ENCODE data around the gene SMU1. TPM values are rescaled to one million over a fixed set of nuclear protein-coding genes. Genes with fewer than 3 reads are reported as not detected.

Gene SMU1
- total and polyA plus RNA-seq, 2 of the 13 experiments (the other 11 are each of a cell fraction or from before 2014, with no cell fraction given): 12.9 to 36.6 TPM

DNA sequence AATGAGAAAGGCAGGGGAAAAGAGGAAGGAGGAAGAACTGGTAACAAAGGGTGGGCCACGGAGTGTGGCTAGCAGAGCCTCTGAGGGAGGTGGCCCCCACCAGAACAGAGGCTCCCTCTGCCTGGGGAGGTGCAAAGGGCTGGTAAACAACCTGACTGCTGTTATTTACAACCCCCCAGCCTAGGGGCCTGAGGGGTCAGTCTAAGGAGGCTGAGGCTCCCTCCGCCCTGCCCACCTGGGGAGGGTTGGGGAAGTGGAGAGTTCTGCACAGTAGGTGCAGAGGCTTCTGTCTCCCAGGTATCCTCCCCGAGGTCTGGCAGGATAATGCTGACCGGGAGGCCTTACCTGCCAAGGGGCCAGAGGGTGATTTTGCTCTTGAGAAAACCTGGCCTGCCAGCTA, 35.6 kb upstream of the SMU1 start:
- Histone ChIP-seq H3K36me3 (replicated peaks in 1 of 2; ENCODE audit: control insufficient read depth in 1 of 2, insufficient read depth in 2 of 2, low read length in 2 of 2) (peaks cover 18 to 30% of the 10 kb centered on the region in 2 experiments), H4K20me1 (ENCODE audit: insufficient read depth, low read length) (no peaks in the 10 kb centered on the region), H3K9me3 (ENCODE audit: low read length) (no peaks in the 10 kb centered on the region), H3K4me1 (ENCODE audit: insufficient read depth, low read length) (peaks cover 6% of the 10 kb centered on the region; the same call in 1 of the 2 replicates), H2AFZ (ENCODE audit: low read length) (no peak overlapping the region), H3K4me3 (replicated peaks in 1 of 3; ENCODE audit: insufficient read depth in 1 of 3, low read depth in 2 of 3, low read length in 3 of 3) (no peak overlapping the region), H3K4me2 (ENCODE audit: low read depth, low read length) (no peak overlapping the region), H3K27me3 (ENCODE audit: control insufficient read depth in 1 of 2, insufficient read depth in 2 of 2, low read length in 2 of 2) (no peaks in the 10 kb centered on the region), H3K27ac (ENCODE audit: extremely low read length, insufficient read depth, low read length) (no peak overlapping the region), H3K79me2 (ENCODE audit: insufficient read depth, low read length) (no peaks in the 10 kb centered on the region), H3K9ac (ENCODE audit: insufficient read depth, low read depth, low read length) (no peak overlapping the region)
- TF ChIP-seq PRMT3 (CRISPR knock-in tag; IDR thresholded peaks at IDR 0.05; ENCODE audit: borderline replicate concordance, low read depth) (no peak), NPAS2 (CRISPR knock-in tag; IDR thresholded peaks at IDR 0.05; ENCODE audit: borderline replicate concordance) (no peak), ZFP36 (IDR thresholded peaks at IDR 0.05; ENCODE audit: borderline replicate concordance, low read depth, low read length, partially characterized antibody) (no peak), ZZZ3 (CRISPR knock-in tag; IDR thresholded peaks at IDR 0.05; ENCODE audit: borderline replicate concordance) (no peak)
- intact Hi-C loops (cut with micrococcal nuclease; ENCODE audit: unreplicated experiment) (no loop called here), in situ Hi-C loops (cut with HindIII; ENCODE audit: extremely low pct_ligation_motif_present, low pct_unique_long_range_greater_than_20kb) (no loop called here)
- ChIA-PET POLR2A (no interaction called here), CTCF (ENCODE audit: low intra/inter-chr PET ratio, low total read pairs) (no interaction called here)
- BruUV-seq (replicated peaks): no TSS peak
- WGBS (ENCODE audit: low lambda C conversion rate): 97% methylated on average over 4 of the region's 4 CpGs
- DNase-seq (ENCODE audit: low spot score) (no peak), FAIRE-seq (no peak), ATAC-seq (no peak)

DNA sequence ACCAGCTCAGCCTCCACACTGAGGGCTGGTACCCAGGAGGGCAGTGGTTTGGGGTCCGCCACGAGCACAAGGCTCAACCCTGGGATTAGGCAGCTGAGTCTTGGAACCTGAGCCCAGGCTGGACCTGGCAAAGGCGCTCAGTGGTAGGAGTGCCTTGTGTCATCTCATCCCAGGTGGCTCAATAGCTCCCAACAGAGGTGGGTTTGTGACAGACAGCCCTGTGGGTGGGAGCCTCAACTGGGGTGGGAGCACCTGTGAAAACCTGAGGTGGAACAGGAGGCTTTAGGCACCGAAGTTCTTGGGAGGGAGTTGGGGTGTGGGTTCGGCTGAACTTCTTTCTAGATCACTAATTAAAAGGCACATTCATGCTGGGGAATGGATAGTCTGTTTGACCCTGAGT, 35.2 kb upstream of the SMU1 start:
- H3K36me3 ChIP-seq (replicated peaks in 1 of 2; ENCODE audit: control insufficient read depth in 1 of 2, insufficient read depth in 2 of 2, low read length in 2 of 2): peaks cover 18 to 30% of the 10 kb centered on the region in 2 experiments
- FAIRE-seq: no peak

More for the DNA sequence above, 35.2 kb upstream of the SMU1 start:
- 94% methylated on average over 4 of the region's 5 CpGs for WGBS (ENCODE audit: low lambda C conversion rate)
- no TSS peak for BruUV-seq (replicated peaks)
- no peak overlapping the region for H3K27ac ChIP-seq (ENCODE audit: extremely low read length, insufficient read depth, low read length)
- H3K9me3 ChIP-seq (ENCODE audit: low read length): no peaks in the 10 kb centered on the region
- peaks cover 11% of the 10 kb centered on the region; the same call in 1 of the 2 replicates for H3K4me1 ChIP-seq (ENCODE audit: insufficient read depth, low read length)
- ChIA-PET POLR2A (no interaction called here), CTCF (ENCODE audit: low intra/inter-chr PET ratio, low total read pairs) (no interaction called here)
- in situ Hi-C loops (cut with HindIII; ENCODE audit: extremely low pct_ligation_motif_present, low pct_unique_long_range_greater_than_20kb) (no loop called here), intact Hi-C loops (cut with micrococcal nuclease; ENCODE audit: unreplicated experiment) (no loop called here)
- TF ChIP-seq MYC (CRISPR knock-in tag; IDR thresholded peaks at IDR 0.05; ENCODE audit: borderline replicate concordance) (no peak), RBM22 (optimal IDR thresholded peaks at IDR 0.05; ENCODE audit: low read length) (peak; percentile 25)
- H3K4me2 ChIP-seq (ENCODE audit: low read depth, low read length): no peak overlapping the region
- DNase-seq (ENCODE audit: low spot score) (no peak), ATAC-seq (no peak)
- H2AFZ ChIP-seq (ENCODE audit: low read length): no peak overlapping the region
- H3K27me3 ChIP-seq (ENCODE audit: control insufficient read depth in 1 of 2, insufficient read depth in 2 of 2, low read length in 2 of 2): no peaks in the 10 kb centered on the region
- H4K20me1 ChIP-seq (ENCODE audit: insufficient read depth, low read length): no peaks in the 10 kb centered on the region
- no peak overlapping the region for H3K4me3 ChIP-seq (replicated peaks in 1 of 3; ENCODE audit: insufficient read depth in 1 of 3, low read depth in 2 of 3, low read length in 3 of 3)
- no peaks in the 10 kb centered on the region for H3K79me2 ChIP-seq (ENCODE audit: insufficient read depth, low read length)
- no peak overlapping the region for H3K9ac ChIP-seq (ENCODE audit: insufficient read depth, low read depth, low read length)
